ENCODE measurements around the gene PPP6R3.
"Not testable (repeated sequence)": the region's sequence is repeated elsewhere in the genome, so short reads cannot be mapped to it uniquely, and the experiment has no call there.

The PPP6R3 gene

DNA sequence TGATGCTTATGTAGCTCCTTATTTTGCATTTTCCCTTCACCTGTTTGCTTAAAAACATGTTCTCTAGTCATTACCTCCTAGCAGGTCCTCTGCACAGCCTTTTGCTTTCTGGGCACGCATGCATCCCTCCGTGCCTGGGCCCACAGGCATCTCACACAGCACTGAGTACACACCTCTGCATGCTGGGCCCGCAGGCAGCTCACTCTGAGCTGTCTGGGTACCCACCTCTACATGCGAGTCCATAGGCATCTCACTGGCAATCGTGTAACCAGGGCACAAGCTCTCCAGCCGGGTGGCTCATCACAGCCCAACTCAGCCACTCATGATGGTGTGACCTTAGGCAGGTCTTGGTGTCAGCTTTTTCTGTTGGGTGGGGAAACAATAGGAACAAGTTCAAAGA, 155.1 kb downstream of the PPP6R3 start:
- Histone ChIP-seq H3K4me1 (ENCODE audit: insufficient read depth, low read length, severe bottlenecking) (no peaks in the 10 kb centered on the region), H3K79me2 (ENCODE audit: insufficient read depth, low read length) (no peaks in the 10 kb centered on the region), H3K36me3 (ENCODE audit: insufficient read depth, low read length) (peaks cover 54% of the 10 kb centered on the region), H3F3A (ENCODE audit: insufficient read depth, low read length) (no peaks in the 10 kb centered on the region), H4K20me1 (ENCODE audit: insufficient read depth, low read length) (no peaks in the 10 kb centered on the region), H2AFZ (ENCODE audit: low read length) (no peak overlapping the region), H3K9me3 (ENCODE audit: low read length) (no peaks in the 10 kb centered on the region), H3K9me2 (ENCODE audit: low read depth, low read length) (no peaks in the 10 kb centered on the region), H3K27ac (ENCODE audit: low read depth, low read length, poor library complexity, severe bottlenecking) (no peak overlapping the region), H3K9ac (ENCODE audit: low read length) (no peak overlapping the region), H3K4me2 (ENCODE audit: low read length) (no peak overlapping the region), H3K4me3 (ENCODE audit: low read depth, low read length, poor library complexity, severe bottlenecking) (no peak overlapping the region), H3K27me3 (ENCODE audit: insufficient read depth, low read length) (no peaks in the 10 kb centered on the region)
- TF ChIP-seq, protein P1, sequence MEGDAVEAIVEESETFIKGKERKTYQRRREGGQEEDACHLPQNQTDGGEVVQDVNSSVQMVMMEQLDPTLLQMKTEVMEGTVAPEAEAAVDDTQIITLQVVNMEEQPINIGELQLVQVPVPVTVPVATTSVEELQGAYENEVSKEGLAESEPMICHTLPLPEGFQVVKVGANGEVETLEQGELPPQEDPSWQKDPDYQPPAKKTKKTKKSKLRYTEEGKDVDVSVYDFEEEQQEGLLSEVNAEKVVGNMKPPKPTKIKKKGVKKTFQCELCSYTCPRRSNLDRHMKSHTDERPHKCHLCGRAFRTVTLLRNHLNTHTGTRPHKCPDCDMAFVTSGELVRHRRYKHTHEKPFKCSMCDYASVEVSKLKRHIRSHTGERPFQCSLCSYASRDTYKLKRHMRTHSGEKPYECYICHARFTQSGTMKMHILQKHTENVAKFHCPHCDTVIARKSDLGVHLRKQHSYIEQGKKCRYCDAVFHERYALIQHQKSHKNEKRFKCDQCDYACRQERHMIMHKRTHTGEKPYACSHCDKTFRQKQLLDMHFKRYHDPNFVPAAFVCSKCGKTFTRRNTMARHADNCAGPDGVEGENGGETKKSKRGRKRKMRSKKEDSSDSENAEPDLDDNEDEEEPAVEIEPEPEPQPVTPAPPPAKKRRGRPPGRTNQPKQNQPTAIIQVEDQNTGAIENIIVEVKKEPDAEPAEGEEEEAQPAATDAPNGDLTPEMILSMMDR (IDR thresholded peaks at IDR 0.05; ENCODE audit: low read length), result no peak
- no peak for TF ChIP-seq EZH2 (IDR thresholded peaks at IDR 0.05; ENCODE audit: borderline replicate concordance, low read length)

DNA sequence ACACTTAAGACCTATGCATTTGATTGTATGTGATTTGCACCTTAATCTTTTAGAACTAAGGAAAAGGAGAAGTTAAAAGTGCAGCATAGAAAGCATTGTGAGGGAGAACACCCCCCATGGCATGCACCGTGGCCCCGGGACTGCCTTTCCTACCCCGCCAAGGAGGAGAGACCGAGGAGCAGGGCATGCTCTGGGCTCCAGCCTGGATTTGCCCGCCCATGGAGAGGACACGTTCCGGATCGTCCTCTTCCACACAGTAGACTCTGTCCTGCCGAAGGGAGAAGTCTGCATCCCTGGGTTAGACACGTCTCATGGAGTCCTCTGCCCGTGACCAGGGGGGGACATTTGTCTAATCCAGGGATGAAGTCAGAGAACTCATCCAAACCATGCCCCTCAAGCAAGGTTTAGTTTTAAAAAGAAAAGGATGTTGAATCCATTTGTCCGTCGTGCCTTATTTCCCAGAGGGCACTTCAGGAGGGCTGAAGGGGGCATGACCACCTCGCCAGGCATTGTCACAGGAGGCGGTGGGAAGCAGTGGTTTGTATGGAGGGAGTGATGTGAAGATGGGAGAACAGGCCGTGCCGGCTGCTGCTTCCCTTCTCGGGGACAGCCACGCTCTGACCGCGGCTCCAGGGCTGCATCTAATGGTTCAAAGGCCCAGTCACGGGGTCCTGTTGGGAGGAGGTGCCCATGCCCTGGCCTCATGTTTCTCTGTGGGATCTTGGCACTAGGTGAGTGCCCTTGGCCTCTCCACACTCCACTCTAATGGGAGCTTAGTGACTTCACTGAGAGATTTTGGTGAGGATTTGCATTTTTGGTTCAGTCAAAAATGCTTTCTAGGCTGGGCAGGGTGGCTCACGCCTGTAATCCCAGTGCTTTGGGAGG, 157.6 kb downstream of the PPP6R3 start:
- Histone ChIP-seq H2AFZ (ENCODE audit: low read length) (no peak overlapping the region), H3K79me2 (ENCODE audit: insufficient read depth, low read length) (no peaks in the 10 kb centered on the region), H3K4me1 (ENCODE audit: insufficient read depth, low read length, severe bottlenecking) (no peaks in the 10 kb centered on the region), H3K27ac (ENCODE audit: low read depth, low read length, poor library complexity, severe bottlenecking) (no peak overlapping the region), H3K9me3 (ENCODE audit: low read length) (no peaks in the 10 kb centered on the region), H3F3A (ENCODE audit: insufficient read depth, low read length) (no peaks in the 10 kb centered on the region), H3K4me3 (ENCODE audit: low read depth, low read length, poor library complexity, severe bottlenecking) (no peak overlapping the region), H4K20me1 (ENCODE audit: insufficient read depth, low read length) (no peaks in the 10 kb centered on the region), H3K36me3 (ENCODE audit: insufficient read depth, low read length) (peaks cover 29% of the 10 kb centered on the region), H3K27me3 (ENCODE audit: insufficient read depth, low read length) (no peaks in the 10 kb centered on the region), H3K4me2 (ENCODE audit: low read length) (no peak overlapping the region), H3K9ac (ENCODE audit: low read length) (no peak overlapping the region), H3K9me2 (ENCODE audit: low read depth, low read length) (no peaks in the 10 kb centered on the region)
- TF ChIP-seq, protein P1 (IDR thresholded peaks at IDR 0.05; ENCODE audit: low read length), result no peak
- TF ChIP-seq EZH2 (IDR thresholded peaks at IDR 0.05; ENCODE audit: borderline replicate concordance, low read length), result no peak

DNA sequence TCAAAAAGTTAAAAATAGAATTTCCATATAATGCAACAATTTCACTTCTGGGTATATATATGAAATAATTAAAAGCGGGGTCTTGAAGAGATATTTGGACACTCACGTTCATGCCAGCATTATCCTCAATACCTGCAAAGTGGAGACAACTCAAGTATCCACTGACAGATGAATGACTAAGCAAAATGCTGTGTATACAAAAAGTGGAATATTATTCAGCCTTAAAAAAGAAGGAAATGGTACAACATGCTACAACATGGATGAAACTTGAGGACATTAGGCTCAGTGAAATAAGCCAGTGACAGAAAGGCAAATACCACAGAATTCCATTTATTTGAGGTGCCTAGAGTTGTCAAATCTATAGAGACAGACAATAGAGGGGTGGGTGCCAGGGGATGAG, 161.3 kb downstream of the PPP6R3 start:
- H2AFZ ChIP-seq (ENCODE audit: low read length), result no peak overlapping the region
- TF ChIP-seq, protein P1 (IDR thresholded peaks at IDR 0.05; ENCODE audit: low read length), result no peak
- TF ChIP-seq EZH2 (IDR thresholded peaks at IDR 0.05; ENCODE audit: borderline replicate concordance, low read length), result no peak
- H3K79me2 ChIP-seq (ENCODE audit: insufficient read depth, low read length), result no peaks in the 10 kb centered on the region
- H3F3A ChIP-seq (ENCODE audit: insufficient read depth, low read length), result no peaks in the 10 kb centered on the region
- H3K9me3 ChIP-seq (ENCODE audit: low read length), result no peaks in the 10 kb centered on the region
- H3K4me3 ChIP-seq (ENCODE audit: low read depth, low read length, poor library complexity, severe bottlenecking), result no peak overlapping the region
- H3K27me3 ChIP-seq (ENCODE audit: insufficient read depth, low read length), result no peaks in the 10 kb centered on the region
- H3K36me3 ChIP-seq (ENCODE audit: insufficient read depth, low read length), result no peaks in the 10 kb centered on the region
- H3K4me2 ChIP-seq (ENCODE audit: low read length), result no peak overlapping the region
- no peak overlapping the region for H3K9ac ChIP-seq (ENCODE audit: low read length)
- no peaks in the 10 kb centered on the region for H4K20me1 ChIP-seq (ENCODE audit: insufficient read depth, low read length)
- H3K27ac ChIP-seq (ENCODE audit: low read depth, low read length, poor library complexity, severe bottlenecking), result no peak overlapping the region
- H3K4me1 ChIP-seq (ENCODE audit: insufficient read depth, low read length, severe bottlenecking), result no peaks in the 10 kb centered on the region
- no peaks in the 10 kb centered on the region for H3K9me2 ChIP-seq (ENCODE audit: low read depth, low read length)

DNA sequence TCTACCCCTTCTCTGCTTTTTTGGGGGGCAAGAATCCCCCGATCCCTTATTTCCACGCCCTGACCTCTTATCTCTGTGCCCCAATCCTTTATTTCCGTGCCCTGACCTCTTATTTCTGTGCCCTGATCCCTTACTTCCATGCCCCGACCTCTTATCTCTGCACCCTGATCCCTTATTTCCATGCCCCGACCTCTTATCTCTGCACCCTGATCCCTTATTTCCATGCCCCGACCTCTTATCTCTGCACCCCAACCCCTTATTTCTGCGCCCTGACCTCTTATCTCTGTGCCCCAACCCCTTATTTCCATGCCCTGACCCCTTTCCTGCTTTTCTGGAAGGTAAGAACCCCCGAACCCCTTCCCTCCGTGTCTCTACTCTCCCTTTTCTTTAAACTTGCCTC, 163.2 kb downstream of the PPP6R3 start:
- H3F3A ChIP-seq (ENCODE audit: insufficient read depth, low read length); H3K9me3 ChIP-seq (ENCODE audit: low read length); H3K4me1 ChIP-seq (ENCODE audit: insufficient read depth, low read length, severe bottlenecking); H3K9me2 ChIP-seq (ENCODE audit: low read depth, low read length); H3K27me3 ChIP-seq (ENCODE audit: insufficient read depth, low read length); H3K79me2 ChIP-seq (ENCODE audit: insufficient read depth, low read length); H3K4me3 ChIP-seq (ENCODE audit: low read depth, low read length, poor library complexity, severe bottlenecking); H2AFZ ChIP-seq (ENCODE audit: low read length); H3K4me2 ChIP-seq (ENCODE audit: low read length); H4K20me1 ChIP-seq (ENCODE audit: insufficient read depth, low read length); H3K36me3 ChIP-seq (ENCODE audit: insufficient read depth, low read length); H3K27ac ChIP-seq (ENCODE audit: low read depth, low read length, poor library complexity, severe bottlenecking); H3K9ac ChIP-seq (ENCODE audit: low read length): not testable (repeated sequence)

DNA sequence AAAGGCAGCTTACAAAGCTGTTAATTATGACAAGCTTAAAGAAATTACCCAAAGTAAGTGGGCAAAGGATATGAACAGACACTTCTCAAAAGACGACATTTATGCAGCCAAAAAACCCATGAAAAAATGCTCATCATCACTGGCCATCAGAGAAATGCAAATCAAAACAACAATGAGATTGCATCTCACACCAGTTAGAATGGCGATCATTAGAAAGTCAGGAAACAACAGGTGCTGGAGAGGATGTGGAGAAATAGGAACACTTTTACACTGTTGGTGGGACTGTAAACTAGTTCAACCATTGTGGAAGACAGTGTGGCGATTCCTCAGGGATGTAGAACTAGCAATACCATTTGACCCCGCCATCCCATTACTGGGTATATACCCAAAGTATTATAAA, 164.5 kb downstream of the PPP6R3 start:
- H3K36me3 ChIP-seq (ENCODE audit: insufficient read depth, low read length); H3K9me3 ChIP-seq (ENCODE audit: low read length); H4K20me1 ChIP-seq (ENCODE audit: insufficient read depth, low read length); H3K4me2 ChIP-seq (ENCODE audit: low read length); H2AFZ ChIP-seq (ENCODE audit: low read length); H3F3A ChIP-seq (ENCODE audit: insufficient read depth, low read length); H3K79me2 ChIP-seq (ENCODE audit: insufficient read depth, low read length); H3K27me3 ChIP-seq (ENCODE audit: insufficient read depth, low read length); H3K4me1 ChIP-seq (ENCODE audit: insufficient read depth, low read length, severe bottlenecking); H3K27ac ChIP-seq (ENCODE audit: low read depth, low read length, poor library complexity, severe bottlenecking); H3K9me2 ChIP-seq (ENCODE audit: low read depth, low read length); H3K9ac ChIP-seq (ENCODE audit: low read length); H3K4me3 ChIP-seq (ENCODE audit: low read depth, low read length, poor library complexity, severe bottlenecking): not testable (repeated sequence)

Data from OCI-LY1 (cell line).